Neural progenitor cell (in vitro differentiated cells): ENCODE measurements around the gene RND1. TPM values are rescaled to one million over a fixed set of nuclear protein-coding genes. Genes with fewer than 3 reads are reported as not detected.

ENCODE experiments used
- DNase-seq: peaks from one replicate; pipeline ENCODE4 v3.0.0-alpha.2; 2016; ENCODE audit warnings: low spot score
- H2AFZ ChIP-seq: fragments of 200-600 bp; sonication (generic); replicated peaks from 2 replicates; pipeline ENCODE4 v1.6.1; 2016; ENCODE audit warnings: antibody characterized with exemption
- H3F3A ChIP-seq: fragments of 200-600 bp; sonication (generic); 2 replicates; pipeline ENCODE4 v1.6.1; 2016; ENCODE audit warnings: antibody characterized with exemption, low read depth
- H3K27ac ChIP-seq: fragments of 200-600 bp; sonication (generic); 2 replicates; pipeline ENCODE4 v1.5.1; 2016; ENCODE audit warnings: mild to moderate bottlenecking
- H3K27me3 ChIP-seq: fragments of 200-600 bp; sonication (generic); 2 replicates; pipeline ENCODE4 v1.6.1; 2016; ENCODE audit warnings: mild to moderate bottlenecking, moderate library complexity
- H3K36me3 ChIP-seq: fragments of 200-600 bp; sonication (generic); 2 replicates; pipeline ENCODE4 v1.5.1; 2016
- H3K4me1 ChIP-seq: fragments of 200-600 bp; sonication (generic); 2 replicates; pipeline ENCODE4 v1.6.1; 2016; ENCODE audit warnings: mixed run types
- H3K4me2 ChIP-seq: fragments of 200-600 bp; sonication (generic); 2 replicates; pipeline ENCODE4 v1.6.1; 2016
- H3K4me3 ChIP-seq: fragments of 200-600 bp; sonication (generic); 2 replicates; pipeline ENCODE4 v1.5.1; 2016
- H3K79me2 ChIP-seq: fragments of 200-600 bp; sonication (generic); 2 replicates; pipeline ENCODE4 v1.6.1; 2016; ENCODE audit warnings: low read depth
- H3K9ac ChIP-seq: fragments of 200-600 bp; sonication (generic); 2 replicates; pipeline ENCODE4 v1.6.1; 2016
- H3K9me3 ChIP-seq: fragments of 200-600 bp; sonication (generic); 2 replicates; pipeline ENCODE4 v1.5.1; 2016; ENCODE audit warnings: low read depth
- H4K20me1 ChIP-seq: fragments of 200-600 bp; sonication (generic); 2 replicates; pipeline ENCODE4 v1.6.1; 2016; ENCODE audit warnings: low read depth
- H3K27ac Mint-ChIP-seq: 3 replicates; pipeline ENCODE4 v1.8.0; 2021; ENCODE audit warnings: mixed read lengths
- H3K27me3 Mint-ChIP-seq: 2 replicates; pipeline ENCODE4 v1.8.0; 2022; ENCODE audit warnings: low read depth, mild to moderate bottlenecking, inconsistent platforms, moderate library complexity, mixed read lengths; ENCODE audit not compliant: insufficient read depth
- H3K36me3 Mint-ChIP-seq: 3 replicates; pipeline ENCODE4 v1.8.0; 2021; ENCODE audit warnings: mixed read lengths
- H3K4me1 Mint-ChIP-seq: 3 replicates; pipeline ENCODE4 v1.8.0; 2021; ENCODE audit warnings: mixed read lengths
- H3K4me3 Mint-ChIP-seq: 3 replicates; pipeline ENCODE4 v1.8.0; 2021; ENCODE audit warnings: mild to moderate bottlenecking, moderate library complexity, mixed read lengths
- H3K9me3 Mint-ChIP-seq: 3 replicates; pipeline ENCODE4 v1.8.0; 2020; ENCODE audit warnings: mixed read lengths
- EZH2 ChIP-seq: fragments of 200-600 bp; sonication (generic); IDR thresholded peaks from 2 replicates; pipeline ENCODE4 v1.6.1; 2017; ENCODE audit warnings: antibody characterized with exemption, mild to moderate bottlenecking, moderate library complexity
- EZH2phosphoT487 ChIP-seq: fragments of 200-600 bp; sonication (generic); IDR thresholded peaks from 2 replicates; pipeline ENCODE4 v1.6.1; 2017; ENCODE audit warnings: antibody characterized with exemption
- total RNA-seq: library from RNA; depleted of rRNA; stranded (reverse); fragments of >200 nt; gene quantifications from 2 replicates; pipeline ENCODE4 v1.2.3, GENCODE V29; 2015; ENCODE audit warnings: low replicate concordance
- TF ChIP-seq, protein P1 (sequence below): fragments of 200-600 bp; sonication (generic); IDR thresholded peaks from 2 replicates; pipeline ENCODE4 v1.5.1; 2017; ENCODE audit warnings: antibody characterized with exemption, mild to moderate bottlenecking

Gene RND1
- total RNA-seq, 1 donor from 2014 or later: 9.8 TPM

DNA sequence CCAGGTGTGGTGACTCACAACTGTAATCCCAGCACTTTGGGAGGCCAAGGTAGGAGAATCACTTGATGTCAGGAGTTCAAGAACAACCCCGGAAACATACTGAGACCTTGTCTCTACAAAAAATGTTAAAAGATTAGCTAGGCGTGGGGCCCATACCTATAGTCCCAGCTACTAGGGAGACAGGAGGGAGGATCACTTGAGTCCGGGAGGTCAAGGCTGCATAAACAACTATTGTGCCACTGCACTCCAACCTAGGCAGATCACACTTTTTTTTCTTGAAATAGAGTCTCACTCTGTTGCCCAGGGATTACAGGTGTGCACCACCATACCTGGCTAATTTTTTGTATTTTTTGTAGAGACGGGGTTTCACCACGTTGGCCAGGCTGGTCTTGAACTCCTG is 6.1 kb downstream of the RND1 start:
- Mint-ChIP-seq H3K27me3 (peaks cover 10% of the 10 kb centered on the region), H3K4me3 (no peak overlapping the region), H3K36me3 (peaks cover 20% of the 10 kb centered on the region), H3K9me3 (no peaks in the 10 kb centered on the region), H3K27ac (no peak overlapping the region), H3K4me1 (peaks cover 31% of the 10 kb centered on the region)
- Histone ChIP-seq H3K9ac (no peak overlapping the region), H3F3A (peaks cover 12% of the 10 kb centered on the region), H3K4me3 (no peak overlapping the region), H3K36me3 (no peaks in the 10 kb centered on the region), H3K9me3 (no peaks in the 10 kb centered on the region), H2AFZ (no peak overlapping the region), H3K79me2 (peaks cover 27% of the 10 kb centered on the region), H3K27ac (no peak overlapping the region), H3K4me2 (no peak overlapping the region), H3K27me3 (no peaks in the 10 kb centered on the region), H3K4me1 (peaks cover 26% of the 10 kb centered on the region), H4K20me1 (peaks cover 16% of the 10 kb centered on the region)
- DNase-seq: no peak
- TF ChIP-seq, protein P1, sequence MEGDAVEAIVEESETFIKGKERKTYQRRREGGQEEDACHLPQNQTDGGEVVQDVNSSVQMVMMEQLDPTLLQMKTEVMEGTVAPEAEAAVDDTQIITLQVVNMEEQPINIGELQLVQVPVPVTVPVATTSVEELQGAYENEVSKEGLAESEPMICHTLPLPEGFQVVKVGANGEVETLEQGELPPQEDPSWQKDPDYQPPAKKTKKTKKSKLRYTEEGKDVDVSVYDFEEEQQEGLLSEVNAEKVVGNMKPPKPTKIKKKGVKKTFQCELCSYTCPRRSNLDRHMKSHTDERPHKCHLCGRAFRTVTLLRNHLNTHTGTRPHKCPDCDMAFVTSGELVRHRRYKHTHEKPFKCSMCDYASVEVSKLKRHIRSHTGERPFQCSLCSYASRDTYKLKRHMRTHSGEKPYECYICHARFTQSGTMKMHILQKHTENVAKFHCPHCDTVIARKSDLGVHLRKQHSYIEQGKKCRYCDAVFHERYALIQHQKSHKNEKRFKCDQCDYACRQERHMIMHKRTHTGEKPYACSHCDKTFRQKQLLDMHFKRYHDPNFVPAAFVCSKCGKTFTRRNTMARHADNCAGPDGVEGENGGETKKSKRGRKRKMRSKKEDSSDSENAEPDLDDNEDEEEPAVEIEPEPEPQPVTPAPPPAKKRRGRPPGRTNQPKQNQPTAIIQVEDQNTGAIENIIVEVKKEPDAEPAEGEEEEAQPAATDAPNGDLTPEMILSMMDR: no peak
- TF ChIP-seq EZH2phosphoT487 (no peak), EZH2 (no peak)

- no peak overlapping the region for H3K27ac Mint-ChIP-seq
Measured at GRCh38 chr12:48858043-48858442, 7.6 kb downstream of the RND1 start.

GRCh38 chr12:48857278-48857994 is 8.2 kb downstream of the RND1 start:
- Mint-ChIP-seq H3K36me3 (peaks cover 20% of the 10 kb centered on the region), H3K27me3 (peaks cover 5% of the 10 kb centered on the region), H3K4me1 (peaks cover 17% of the 10 kb centered on the region), H3K4me3 (no peak overlapping the region), H3K9me3 (no peaks in the 10 kb centered on the region), H3K27ac (no peak overlapping the region)
- H3K9me3 ChIP-seq: no peaks in the 10 kb centered on the region
- H2AFZ ChIP-seq: no peak overlapping the region
- H3F3A ChIP-seq: peaks cover 16% of the 10 kb centered on the region
- H3K79me2 ChIP-seq: peaks cover 8% of the 10 kb centered on the region
- no peak overlapping the region for H3K4me3 ChIP-seq
- no peak overlapping the region for H3K4me2 ChIP-seq
- H3K36me3 ChIP-seq: no peaks in the 10 kb centered on the region
- no peaks in the 10 kb centered on the region for H3K27me3 ChIP-seq
- H3K27ac ChIP-seq: no peak overlapping the region
- H4K20me1 ChIP-seq: peaks cover 2% of the 10 kb centered on the region
- DNase-seq: no peak
- H3K9ac ChIP-seq: no peak overlapping the region
- H3K4me1 ChIP-seq: peaks cover 10% of the 10 kb centered on the region
- no peak for TF ChIP-seq EZH2phosphoT487
- TF ChIP-seq, protein P1: no peak
- no peak for TF ChIP-seq EZH2

More at GRCh38 chr12:48858043-48858442, 7.6 kb downstream of the RND1 start:
- peaks cover 17% of the 10 kb centered on the region for H3F3A ChIP-seq
- TF ChIP-seq EZH2phosphoT487: no peak
- TF ChIP-seq, protein P1: no peak
- TF ChIP-seq EZH2: no peak
- H3K9me3 Mint-ChIP-seq: no peaks in the 10 kb centered on the region
- H3K4me3 Mint-ChIP-seq: no peak overlapping the region
- no peak for DNase-seq
- H3K27ac ChIP-seq: no peak overlapping the region
- peaks cover 19% of the 10 kb centered on the region for H3K4me1 Mint-ChIP-seq
- peaks cover 6% of the 10 kb centered on the region for H3K27me3 Mint-ChIP-seq
- H3K4me1 ChIP-seq: peaks cover 10% of the 10 kb centered on the region
- no peaks in the 10 kb centered on the region for H3K27me3 ChIP-seq
- H3K9me3 ChIP-seq: no peaks in the 10 kb centered on the region
- peaks cover 14% of the 10 kb centered on the region for H3K79me2 ChIP-seq
- H3K36me3 ChIP-seq: no peaks in the 10 kb centered on the region
- no peak overlapping the region for H3K4me2 ChIP-seq
- peaks cover 8% of the 10 kb centered on the region for H4K20me1 ChIP-seq
- H2AFZ ChIP-seq: no peak overlapping the region
- no peak overlapping the region for H3K4me3 ChIP-seq
- no peak overlapping the region for H3K9ac ChIP-seq
- H3K36me3 Mint-ChIP-seq: peaks cover 20% of the 10 kb centered on the region
